Ovary (tissue), 9 donors: ENCODE measurements around the gene CREB3L4. TPM values are rescaled to one million over a fixed set of nuclear protein-coding genes. Genes with fewer than 3 reads are reported as not detected.

ENCODE experiments used
- DNase-seq, 5 donors: peaks; one replicate each; pipeline ENCODE4 v3.0.0-alpha.2; 2019 to 2020
- H3K27ac ChIP-seq, 2 donors: fragments of 200-600 bp; one replicate each; pipeline versions ENCODE4 v1.5.1 to v1.8.0; 2019 to 2022
- H3K27me3 ChIP-seq: fragments of 200-600 bp; one replicate; pipeline ENCODE4 v1.8.0; 2022
- H3K36me3 ChIP-seq: fragments of 200-600 bp; sonication (generic); one replicate; pipeline ENCODE4 v1.5.1; 2019
- H3K4me1 ChIP-seq: one replicate; pipeline ENCODE4 v1.8.1; 2013; ENCODE audit warnings: mild to moderate bottlenecking, moderate library complexity; ENCODE audit not compliant: insufficient read depth
- H3K4me3 ChIP-seq: fragments of 200-600 bp; sonication (generic); one replicate; pipeline ENCODE4 v1.5.1; 2017
- H3K9me3 ChIP-seq, 2 donors: fragments of 200-600 bp in 1 of 2; sonication (generic) in 1 of 2; one replicate each; pipeline versions ENCODE4 v1.5.1 to v1.8.1; 2013 to 2019; ENCODE audit warnings: mild to moderate bottlenecking in 1 of 2, moderate library complexity in 1 of 2
- EP300 ChIP-seq: sonication (generic); formaldehyde crosslinking; IDR thresholded peaks from one replicate; pipeline ENCODE4 v1.6.1; 2017; ENCODE audit warnings: antibody characterized with exemption
- POLR2A ChIP-seq: fragments of 450-650 bp; IDR thresholded peaks from one replicate; pipeline ENCODE4 v1.6.1; 2017; ENCODE audit warnings: antibody characterized with exemption, mild to moderate bottlenecking, moderate library complexity
- WGBS, 3 donors: extraction: QIAGEN DNeasy Blood & Tissue Kit in 1 of 3; methylation state at CpG; one replicate each; pipeline versions ENCODE4 v1.1.5 to v1.1.7; 2013 to 2017; 5-methylcytosine and 5-hydroxymethylcytosine counted together
- intact Hi-C, 4 donors: fragments of 100-400 bp; cut with DNase I; formaldehyde crosslinking; loops; one replicate each; pipeline versions ENCODE4 v1.11.0 to v1.15.1; 2022 to 2023
- polyA plus RNA-seq, 2 donors: library from polyadenylated mRNA; stranded (reverse); fragments of 200-250 nt in 1 of 2; fragments of 350-450 nt in 1 of 2; fragmentation: Illumina TruSeq in 1 of 2; extraction: RNeasy Lipid Tissue Mini Kit (QIAGEN cat#74804) in 1 of 2; gene quantifications; one replicate each; pipeline ENCODE4 v1.2.3, GENCODE V29; 2013 to 2014
- total RNA-seq, 7 donors: library from RNA; depleted of rRNA in 2 of 7; stranded (reverse); fragments of >200 nt in 2 of 7; fragmentation: NEBNext Ultra II Directional in 3 of 7; extraction: Animal tissue kit (Norgen Biotek cat#: 25700) in 3 of 7; gene quantifications; one replicate each; pipeline versions ENCODE4 v1.1.0 to v1.2.4, GENCODE V29; 2016 to 2023
- TF ChIP-seq, protein P1 (sequence below), 3 donors: fragments of 450-650 bp in 2 of 3; fragments of 200-600 bp in 1 of 3; IDR thresholded peaks; one replicate each; pipeline versions ENCODE4 v1.5.1 to v1.8.0; 2016 to 2022; ENCODE audit warnings: antibody characterized with exemption in 3 of 3, mild to moderate bottlenecking in 1 of 3
- donor health status: DM: no; HTN: no; CAD: no; lungs with moderate emphysema.
- donor health status: DM: no; HTN: no; CAD: no.
- donor health status: Bipolar disorder and iron deficiency.
- donor health status: DM: yes; HTN: yes; CAD: no.
- donor health status: DM: no; HTN: no; CAD: no.
- donor health status: DM: yes; HTN: yes; CAD: no.

The CREB3L4 gene
- total and polyA plus RNA-seq, 9 donors: 10.5 to 27.2 (median 16.6) TPM

DNA sequence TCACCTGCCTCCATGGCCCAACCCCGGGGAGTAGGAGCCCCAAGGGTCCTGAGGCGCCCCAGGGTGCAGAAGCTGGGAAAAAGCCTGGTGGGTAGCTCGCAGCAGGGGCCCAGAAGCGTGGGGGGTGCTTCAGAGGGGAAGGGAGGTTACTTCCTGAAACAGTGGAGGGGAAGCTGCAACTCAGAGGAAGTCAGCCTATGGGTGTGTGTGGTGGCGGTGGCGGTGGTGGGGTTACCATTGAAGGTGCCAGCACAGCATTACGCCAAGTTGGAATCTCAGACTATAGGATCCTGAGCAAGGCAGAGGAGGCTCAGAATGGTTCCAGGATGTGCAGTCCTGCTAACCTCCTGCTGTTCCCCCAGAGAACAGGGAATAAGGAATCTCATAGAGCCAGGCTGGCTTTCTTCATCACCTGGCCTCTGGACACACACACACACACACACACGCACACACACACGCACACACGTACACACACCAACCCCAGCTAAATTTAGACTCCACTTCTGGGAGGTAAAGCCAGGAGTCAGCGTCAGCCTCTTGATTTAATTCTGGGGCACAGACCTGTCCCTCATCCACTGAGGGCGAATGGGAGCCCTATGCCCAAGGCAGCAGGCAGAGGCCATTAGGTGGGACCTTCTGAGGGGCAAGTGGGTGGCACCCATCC, 22.4 kb upstream of the CREB3L4 start:
- no peaks in the 10 kb centered on the region for H3K9me3 ChIP-seq
- 35 to 39% (median 37%) methylated on average over 11 to 12 of the region's 12 CpGs for WGBS, 3 donors
- H3K4me3 ChIP-seq: peak overlapping the region; percentile 88
- H3K27me3 ChIP-seq: no peaks in the 10 kb centered on the region
- H3K4me1 ChIP-seq: peaks cover 7% of the 10 kb centered on the region
- peak overlapping the region; percentile 95 to 97 for H3K27ac ChIP-seq
- peak; percentile 41 to 62 (median 59) for DNase-seq
- H3K36me3 ChIP-seq: no peaks in the 10 kb centered on the region
- intact Hi-C loops: loop anchor here in 3 of 4 donors (5.0 to 10.0 kb wide), 3 partner anchors 148 to 270 kb away; partner anchors contain the start of genes ILF2 (in 2 of the 3) and NPR1 (in 2 of the 3)
- TF ChIP-seq, protein P1, sequence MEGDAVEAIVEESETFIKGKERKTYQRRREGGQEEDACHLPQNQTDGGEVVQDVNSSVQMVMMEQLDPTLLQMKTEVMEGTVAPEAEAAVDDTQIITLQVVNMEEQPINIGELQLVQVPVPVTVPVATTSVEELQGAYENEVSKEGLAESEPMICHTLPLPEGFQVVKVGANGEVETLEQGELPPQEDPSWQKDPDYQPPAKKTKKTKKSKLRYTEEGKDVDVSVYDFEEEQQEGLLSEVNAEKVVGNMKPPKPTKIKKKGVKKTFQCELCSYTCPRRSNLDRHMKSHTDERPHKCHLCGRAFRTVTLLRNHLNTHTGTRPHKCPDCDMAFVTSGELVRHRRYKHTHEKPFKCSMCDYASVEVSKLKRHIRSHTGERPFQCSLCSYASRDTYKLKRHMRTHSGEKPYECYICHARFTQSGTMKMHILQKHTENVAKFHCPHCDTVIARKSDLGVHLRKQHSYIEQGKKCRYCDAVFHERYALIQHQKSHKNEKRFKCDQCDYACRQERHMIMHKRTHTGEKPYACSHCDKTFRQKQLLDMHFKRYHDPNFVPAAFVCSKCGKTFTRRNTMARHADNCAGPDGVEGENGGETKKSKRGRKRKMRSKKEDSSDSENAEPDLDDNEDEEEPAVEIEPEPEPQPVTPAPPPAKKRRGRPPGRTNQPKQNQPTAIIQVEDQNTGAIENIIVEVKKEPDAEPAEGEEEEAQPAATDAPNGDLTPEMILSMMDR (IDR thresholded peaks at IDR 0.05): no peak
- TF ChIP-seq EP300: no peak
- no peak for TF ChIP-seq POLR2A

DNA sequence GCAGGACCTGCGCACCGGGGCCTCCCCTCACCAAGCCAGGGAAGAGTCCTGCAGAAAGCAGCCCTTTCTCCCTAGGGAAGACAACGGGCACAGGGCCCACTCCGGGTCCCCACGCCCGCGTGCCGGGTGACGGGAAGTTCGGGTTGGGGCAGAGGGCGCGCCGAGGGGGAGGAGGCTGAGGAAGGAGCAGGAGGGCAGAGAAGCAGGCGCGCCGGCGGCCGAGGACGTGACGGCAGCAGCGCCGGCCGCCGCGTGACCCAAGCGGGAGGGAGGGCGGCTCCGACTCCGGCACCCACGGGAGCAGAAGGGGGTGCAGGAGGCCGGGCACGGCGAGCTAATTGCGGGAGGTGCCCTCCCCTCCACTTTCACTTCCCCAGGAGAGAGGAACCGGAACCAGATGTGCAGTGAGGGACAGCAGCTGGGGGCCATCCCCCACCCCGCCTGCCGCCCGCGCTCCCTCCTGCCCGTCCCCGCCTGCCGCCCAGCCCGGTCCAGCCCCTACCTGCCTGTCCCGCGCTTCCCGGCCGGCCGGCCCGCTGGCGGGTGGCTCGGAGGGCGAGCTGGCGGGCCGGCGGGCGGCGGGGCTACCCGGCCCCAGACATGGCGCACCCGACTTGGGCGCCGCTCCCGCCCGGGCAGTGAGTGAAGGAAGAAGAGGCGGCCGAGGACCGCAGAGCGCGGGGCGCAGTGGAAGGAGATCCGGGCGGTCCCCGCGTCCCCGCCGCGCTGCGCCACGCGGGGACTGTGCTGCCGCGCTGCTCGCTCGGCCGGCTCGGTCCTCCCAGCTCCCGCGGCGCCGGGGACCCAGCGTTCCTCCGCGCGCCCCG, 21.7 kb upstream of the CREB3L4 start:
- WGBS, 3 donors: 0 to 1% (median 1%) methylated on average over 53 to 89 of the region's 95 CpGs
- Histone ChIP-seq H3K4me1 (peaks cover 7% of the 10 kb centered on the region), H3K27me3 (no peaks in the 10 kb centered on the region), H3K4me3 (peak overlapping the region; percentile 88), H3K9me3 (no peaks in the 10 kb centered on the region), H3K27ac (peak overlapping the region; percentile 95 to 97), H3K36me3 (no peaks in the 10 kb centered on the region)
- TF ChIP-seq POLR2A (peak; percentile 8), EP300 (no peak)
- TF ChIP-seq, protein P1 (IDR thresholded peaks at IDR 0.05): no peak
- DNase-seq: peak; percentile 78 to 86 (median 82)
- intact Hi-C loops: loop anchor here in 3 of 4 donors (5.0 to 10.0 kb wide), 3 partner anchors 149 to 271 kb away; partner anchors contain the start of genes ILF2 (in 2 of the 3) and NPR1 (in 2 of the 3)

DNA sequence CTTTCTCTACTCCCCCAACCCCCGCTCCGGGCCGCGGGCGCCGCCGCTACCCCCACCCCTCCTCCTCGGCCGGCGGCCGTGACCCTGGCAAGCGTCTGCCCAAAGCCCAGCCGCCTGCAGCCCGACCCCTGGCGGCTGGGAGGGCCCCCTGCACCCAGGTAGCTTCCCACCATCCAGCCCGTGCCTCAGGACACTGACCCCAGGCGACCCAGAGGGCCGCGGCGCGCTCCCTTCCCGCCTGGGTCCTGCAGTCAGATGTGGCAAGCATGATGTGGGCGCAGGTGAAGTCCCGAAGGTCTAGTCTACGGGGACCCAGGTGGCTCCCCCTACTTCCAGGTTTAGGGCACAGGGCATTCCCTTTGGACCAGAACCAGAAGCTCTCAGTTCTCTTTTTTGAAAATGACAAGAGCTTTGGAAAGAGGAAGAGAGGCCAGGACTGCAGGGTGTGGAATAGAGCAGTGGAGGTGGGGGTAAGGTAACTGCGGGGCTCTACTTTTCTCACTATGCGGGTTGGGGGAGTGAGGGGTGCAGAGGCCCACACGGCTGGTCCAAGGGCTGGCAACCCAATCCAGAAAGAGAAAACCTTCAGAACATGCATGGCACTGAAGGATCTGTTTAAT, 21.0 kb upstream of the CREB3L4 start, which contains the start of gene DENND4B:
Gene DENND4B, minus strand, starts transcription at position 97 of the 620 bp plus-strand sequence. CDS start 2,344 bp downstream, outside the sequence.
- 9 to 18% (median 9%) methylated on average over 12 to 28 of the region's 28 CpGs for WGBS, 3 donors
- DNase-seq: peak; percentile 82 to 90 (median 87)
- H3K27ac ChIP-seq: peak within 1 kb of the TSS; percentile 95 to 97
- H3K4me1 ChIP-seq: peaks cover 7% of the 10 kb centered on the region
- intact Hi-C loops: loop anchor here in 3 of 4 donors (5.0 to 10.0 kb wide), 3 partner anchors 149 to 272 kb away; partner anchors contain the start of genes ILF2 (in 2 of the 3) and NPR1 (in 2 of the 3)
- H3K4me3 ChIP-seq: peak within 1 kb of the TSS; percentile 88
- H3K27me3 ChIP-seq: no peaks in the 10 kb centered on the region
- TF ChIP-seq, protein P1 (IDR thresholded peaks at IDR 0.05): peak; percentile 88 to 97 (median 92)
- TF ChIP-seq POLR2A (no peak), EP300 (no peak)
- H3K9me3 ChIP-seq: no peaks in the 10 kb centered on the region
- H3K36me3 ChIP-seq: no peaks in the 10 kb centered on the region

DNA sequence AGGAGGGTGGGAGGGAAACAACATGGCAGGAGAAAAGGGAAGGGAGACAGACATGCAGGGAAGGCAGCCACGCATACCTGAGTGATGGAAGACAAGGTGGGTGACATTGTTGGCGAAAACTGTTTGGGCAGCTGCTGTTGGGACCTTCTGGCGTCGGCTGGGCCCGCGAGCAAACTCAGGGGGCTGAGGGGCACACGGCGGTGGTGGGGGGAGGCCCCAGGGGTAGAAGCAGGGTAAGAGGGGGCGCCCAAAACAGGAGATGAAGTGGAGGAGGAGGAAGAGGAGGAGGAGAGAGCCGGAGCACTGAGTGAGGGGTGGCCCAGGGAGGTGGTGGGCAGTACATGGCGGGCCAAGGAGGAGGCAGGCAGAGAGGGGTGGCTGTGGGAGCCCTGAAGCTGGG, 16.5 kb upstream of the CREB3L4 start:
- no peak overlapping the region for H3K27ac ChIP-seq
- H3K4me1 ChIP-seq: peaks cover 2% of the 10 kb centered on the region
- H3K9me3 ChIP-seq: no peaks in the 10 kb centered on the region
- no peaks in the 10 kb centered on the region for H3K36me3 ChIP-seq
- peak in 1 of 5 donors; percentile 12 for DNase-seq
- H3K27me3 ChIP-seq: no peaks in the 10 kb centered on the region
- no peak for TF ChIP-seq POLR2A
- no peak for TF ChIP-seq EP300
- TF ChIP-seq, protein P1 (IDR thresholded peaks at IDR 0.05): no peak
- no peak overlapping the region for H3K4me3 ChIP-seq
- WGBS, 3 donors: 87 to 92% (median 87%) methylated on average over 11 of the region's 11 CpGs
- intact Hi-C loops: loop anchor here in 1 of 4 donors (10.0 kb wide), 1 partner anchor 156 kb away; no protein-coding TSS in a partner anchor
